ENCODE measurements around the gene TNFAIP8. TPM values are rescaled to one million over a fixed set of nuclear protein-coding genes. Genes with fewer than 3 reads are reported as not detected.

Gene TNFAIP8
- total RNA-seq, 6 experiments from 2014 or later = 8.0 to 13.9 (median 10.5) TPM

DNA sequence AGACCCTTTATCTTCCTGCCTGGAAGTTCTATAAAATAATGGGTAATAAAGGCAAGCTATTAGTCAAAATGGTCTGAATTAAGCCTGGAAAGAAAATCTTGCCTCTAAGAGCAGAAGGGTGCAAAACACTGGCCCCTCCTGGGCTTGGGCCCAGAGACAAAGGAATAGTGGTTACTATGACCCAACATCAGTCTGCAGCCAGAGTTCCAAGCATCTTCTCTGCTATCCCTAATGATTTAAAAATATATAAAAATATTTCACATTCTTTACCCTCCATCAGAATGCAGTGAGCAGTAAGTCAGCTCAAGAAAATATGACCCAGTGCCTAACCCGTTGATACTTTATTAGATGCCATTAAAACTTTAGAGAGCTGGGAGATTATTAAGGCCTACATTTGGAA lies 14.7 kb downstream of the TNFAIP8 start:
- DNase-seq = no peak
- Mint-ChIP-seq H3K4me3 (no peak overlapping the region), H3K27ac (no peak overlapping the region), H3K27me3 (ENCODE audit: insufficient read depth) (no peaks in the 10 kb centered on the region), H3K9me3 (no peaks in the 10 kb centered on the region), H3K36me3 (ENCODE audit: low read depth) (0 out of 2 replicates have a peak, but pooled peaks cover 5% of the 10 kb centered on the region), H3K4me1 (ENCODE audit: low read depth) (peaks cover 54% of the 10 kb centered on the region)
- TF ChIP-seq, protein P1, sequence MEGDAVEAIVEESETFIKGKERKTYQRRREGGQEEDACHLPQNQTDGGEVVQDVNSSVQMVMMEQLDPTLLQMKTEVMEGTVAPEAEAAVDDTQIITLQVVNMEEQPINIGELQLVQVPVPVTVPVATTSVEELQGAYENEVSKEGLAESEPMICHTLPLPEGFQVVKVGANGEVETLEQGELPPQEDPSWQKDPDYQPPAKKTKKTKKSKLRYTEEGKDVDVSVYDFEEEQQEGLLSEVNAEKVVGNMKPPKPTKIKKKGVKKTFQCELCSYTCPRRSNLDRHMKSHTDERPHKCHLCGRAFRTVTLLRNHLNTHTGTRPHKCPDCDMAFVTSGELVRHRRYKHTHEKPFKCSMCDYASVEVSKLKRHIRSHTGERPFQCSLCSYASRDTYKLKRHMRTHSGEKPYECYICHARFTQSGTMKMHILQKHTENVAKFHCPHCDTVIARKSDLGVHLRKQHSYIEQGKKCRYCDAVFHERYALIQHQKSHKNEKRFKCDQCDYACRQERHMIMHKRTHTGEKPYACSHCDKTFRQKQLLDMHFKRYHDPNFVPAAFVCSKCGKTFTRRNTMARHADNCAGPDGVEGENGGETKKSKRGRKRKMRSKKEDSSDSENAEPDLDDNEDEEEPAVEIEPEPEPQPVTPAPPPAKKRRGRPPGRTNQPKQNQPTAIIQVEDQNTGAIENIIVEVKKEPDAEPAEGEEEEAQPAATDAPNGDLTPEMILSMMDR (IDR thresholded peaks at IDR 0.05) = no peak

DNA sequence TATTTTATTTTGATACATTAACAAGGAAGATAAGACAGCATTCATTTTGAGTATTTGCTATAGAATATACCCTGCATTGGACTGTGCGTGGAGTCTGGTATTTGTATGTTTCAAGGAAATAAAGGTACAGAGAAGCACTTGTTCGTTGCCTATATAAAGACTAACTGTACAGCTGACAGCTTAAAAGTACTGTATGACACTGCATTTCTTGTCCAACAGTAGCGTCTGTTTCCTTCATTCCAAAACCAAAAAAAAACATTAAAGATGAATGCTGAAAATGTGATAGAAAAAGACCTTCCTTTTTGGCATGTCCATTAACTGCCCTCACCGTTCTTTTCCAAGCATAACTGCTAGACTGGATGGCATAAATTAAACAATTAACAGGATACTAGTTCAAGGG lies 15.3 kb downstream of the TNFAIP8 start:
- DNase-seq = no peak
- Mint-ChIP-seq H3K36me3 (ENCODE audit: low read depth) (0 out of 2 replicates have a peak, but pooled peaks cover 5% of the 10 kb centered on the region), H3K27me3 (ENCODE audit: insufficient read depth) (no peaks in the 10 kb centered on the region), H3K4me1 (ENCODE audit: low read depth) (peaks cover 48% of the 10 kb centered on the region), H3K4me3 (no peak overlapping the region), H3K27ac (no peak overlapping the region), H3K9me3 (no peaks in the 10 kb centered on the region)
- TF ChIP-seq, protein P1 (IDR thresholded peaks at IDR 0.05) = no peak

DNA sequence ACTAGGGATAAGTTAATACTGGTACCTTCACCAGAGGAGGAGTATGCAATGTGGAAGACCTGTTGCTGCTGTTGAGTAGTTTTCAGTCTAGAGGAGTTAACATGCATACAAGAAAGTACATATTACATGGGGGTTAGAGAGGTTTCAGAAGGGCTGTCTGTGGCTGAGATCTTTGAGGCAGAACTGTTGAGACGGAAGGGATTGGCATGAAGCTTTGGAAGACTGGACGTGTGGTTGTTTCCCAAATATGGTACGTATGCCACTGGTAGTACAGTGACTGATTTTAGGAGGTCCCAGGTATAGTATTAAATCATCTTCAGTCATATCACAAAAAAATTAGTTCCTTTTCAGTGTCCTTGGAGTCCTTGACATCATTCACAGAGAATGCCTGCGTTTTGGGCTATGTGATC lies 17.6 kb downstream of the TNFAIP8 start:
- H3K36me3 Mint-ChIP-seq (ENCODE audit: low read depth) = 0 out of 2 replicates have a peak, but pooled peaks cover 5% of the 10 kb centered on the region
- no peaks in the 10 kb centered on the region for H3K27me3 Mint-ChIP-seq (ENCODE audit: insufficient read depth)
- TF ChIP-seq, protein P1 (IDR thresholded peaks at IDR 0.05) = no peak
- H3K4me1 Mint-ChIP-seq (ENCODE audit: low read depth) = peaks cover 34% of the 10 kb centered on the region
- no peak overlapping the region for H3K4me3 Mint-ChIP-seq
- no peak overlapping the region for H3K27ac Mint-ChIP-seq
- no peaks in the 10 kb centered on the region for H3K9me3 Mint-ChIP-seq
- DNase-seq = no peak

DNA sequence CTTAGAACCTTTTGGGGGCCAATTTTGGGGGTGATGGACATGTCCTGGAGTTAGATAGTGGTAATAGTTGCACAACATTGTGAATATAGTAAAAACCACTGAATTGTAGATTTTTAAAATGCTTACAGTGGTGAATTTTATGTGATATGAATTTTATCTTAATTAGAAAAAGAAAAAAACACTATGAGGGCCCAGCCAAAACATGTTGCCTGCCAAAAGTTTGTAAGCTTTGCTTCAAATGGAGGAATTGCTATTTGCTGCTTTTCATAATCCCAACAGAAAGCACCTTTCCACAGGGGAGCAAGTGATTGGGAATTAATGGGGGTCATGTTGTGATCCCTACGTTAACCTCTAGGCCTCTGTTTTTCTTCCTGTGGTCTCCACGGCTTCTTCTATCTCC lies 19.1 kb downstream of the TNFAIP8 start:
- Mint-ChIP-seq H3K9me3 (no peaks in the 10 kb centered on the region), H3K36me3 (ENCODE audit: low read depth) (0 out of 2 replicates have a peak, but pooled peaks cover 5% of the 10 kb centered on the region), H3K27ac (no peak overlapping the region), H3K4me3 (no peak overlapping the region), H3K27me3 (ENCODE audit: insufficient read depth) (peaks cover 2% of the 10 kb centered on the region; the same call in 1 of the 2 replicates), H3K4me1 (ENCODE audit: low read depth) (peaks cover 34% of the 10 kb centered on the region)
- DNase-seq = no peak
- TF ChIP-seq, protein P1 (IDR thresholded peaks at IDR 0.05) = no peak

DNA sequence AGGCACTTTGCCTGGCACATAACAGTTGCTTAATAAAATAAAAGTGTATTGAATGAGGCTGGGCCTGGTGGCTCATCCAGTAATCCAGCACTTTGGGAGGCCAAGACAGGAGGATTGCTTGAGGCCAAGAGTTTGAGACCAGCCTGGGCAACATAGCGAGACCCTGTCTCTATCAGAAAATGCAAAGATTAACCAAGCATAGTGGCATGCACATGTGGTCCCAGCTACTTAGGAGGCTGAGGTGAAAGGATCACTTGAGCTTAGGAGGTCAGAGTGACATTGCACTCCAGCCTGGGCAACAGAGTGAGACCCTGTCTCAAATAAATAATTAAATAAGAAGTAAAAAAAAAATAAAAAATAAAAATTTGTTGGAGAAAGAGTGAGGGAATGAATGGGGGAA lies 21.2 kb downstream of the TNFAIP8 start:
- Mint-ChIP-seq H3K9me3 (no peaks in the 10 kb centered on the region), H3K27ac (no peak overlapping the region), H3K36me3 (ENCODE audit: low read depth) (0 out of 2 replicates have a peak, but pooled peaks cover 5% of the 10 kb centered on the region), H3K4me1 (ENCODE audit: low read depth) (peaks cover 21% of the 10 kb centered on the region), H3K4me3 (no peak overlapping the region), H3K27me3 (ENCODE audit: insufficient read depth) (peaks cover 2% of the 10 kb centered on the region; the same call in 1 of the 2 replicates)
- TF ChIP-seq, protein P1 (IDR thresholded peaks at IDR 0.05) = no peak
- no peak for DNase-seq

Data from HFFc6 (cell line).